Hepatic stellate cell (primary cell): Measurements from ENCODE around the gene HNRNPL.
"Not testable (repeated sequence)": the region's sequence is repeated elsewhere in the genome, so short reads cannot be mapped to it uniquely, and the experiment has no call there.

Source experiments
- DNase-seq: peaks from one replicate; pipeline ENCODE4 v3.0.0; 2011; ENCODE audit warnings: low spot score

The HNRNPL gene

GRCh38 chr19:38829203-38829602, 20.6 kb downstream of the HNRNPL start:
- not testable (repeated sequence) for DNase-seq

- DNase-seq: no peak
Measured at GRCh38 chr19:38826856-38827551, 22.8 kb downstream of the HNRNPL start.

- not testable (repeated sequence) for DNase-seq
Measured at GRCh38 chr19:38825936-38826335, 23.9 kb downstream of the HNRNPL start.

GRCh38 chr19:38821230-38821825, 28.5 kb downstream of the HNRNPL start:
- not testable (repeated sequence) for DNase-seq

GRCh38 chr19:38819231-38819920, 30.4 kb downstream of the HNRNPL start:
- DNase-seq: no peak

- no peak for DNase-seq
Measured at GRCh38 chr19:38817081-38817480, 32.7 kb downstream of the HNRNPL start.

- no peak for DNase-seq
Measured at GRCh38 chr19:38816131-38816750, 33.5 kb downstream of the HNRNPL start.

- DNase-seq: no peak
Measured at GRCh38 chr19:38815059-38816001, 34.5 kb downstream of the HNRNPL start.

- DNase-seq: not testable (repeated sequence)
Measured at GRCh38 chr19:38813932-38814331, 35.9 kb downstream of the HNRNPL start.

GRCh38 chr19:38813323-38813722, 36.5 kb downstream of the HNRNPL start:
- DNase-seq: no peak

GRCh38 chr19:38812841-38813320, 36.9 kb downstream of the HNRNPL start, which contains the start of gene LGALS4:
Gene LGALS4 (minus strand): TSS chr19:38812945. CDS start chr19:38812886, 59 bp downstream.
- no peak for DNase-seq

GRCh38 chr19:38812009-38812840, 37.6 kb downstream of the HNRNPL start:
- no peak for DNase-seq

GRCh38 chr19:38809592-38810252, 40.1 kb downstream of the HNRNPL start:
- DNase-seq: no peak

GRCh38 chr19:38808741-38809140, 41.0 kb downstream of the HNRNPL start:
- no peak for DNase-seq

GRCh38 chr19:38807374-38808098, 42.2 kb downstream of the HNRNPL start:
- DNase-seq: not testable (repeated sequence)

- no peak for DNase-seq
Measured at GRCh38 chr19:38806371-38806770, 43.4 kb downstream of the HNRNPL start.

- no peak for DNase-seq
Measured at GRCh38 chr19:38805180-38805579, 44.6 kb downstream of the HNRNPL start.

- DNase-seq: no peak
Measured at GRCh38 chr19:38803543-38803942, 46.2 kb downstream of the HNRNPL start.
